ENCODE data around the gene EPHB2.
A peak's percentile ranks its signal among the peaks of the same experiment; 100 is the strongest.
"Not testable (repeated sequence)": the region's sequence is repeated elsewhere in the genome, so short reads cannot be mapped to it uniquely, and the experiment has no call there.

EPHB2 gene

GRCh38 chr1:22710701-22711049 is at the start of gene EPHB2:
TSS of gene EPHB2 (plus strand) at chr1:22710839. CDS start at chr1:22710983, 144 bp downstream.
- DNase-seq = peak; percentile 52

GRCh38 chr1:22661880-22662279 is 48.8 kb upstream of the EPHB2 start:
- no peak for DNase-seq

- peak; percentile 22 for DNase-seq
These were observed 48.3 kb upstream of the EPHB2 start for GRCh38 chr1:22662318-22662717.

GRCh38 chr1:22662986-22663408 is 47.6 kb upstream of the EPHB2 start:
- DNase-seq = no peak

- no peak for DNase-seq
These were observed 44.9 kb upstream of the EPHB2 start for GRCh38 chr1:22665752-22666151.

- no peak for DNase-seq
These were observed 44.2 kb upstream of the EPHB2 start for GRCh38 chr1:22666412-22666811.

GRCh38 chr1:22668840-22669239 is 41.8 kb upstream of the EPHB2 start:
- DNase-seq = not testable (repeated sequence)

GRCh38 chr1:22670352-22670975 is 40.2 kb upstream of the EPHB2 start:
- DNase-seq = peak; percentile 91

GRCh38 chr1:22671999-22672398 is 38.6 kb upstream of the EPHB2 start:
- DNase-seq = no peak

GRCh38 chr1:22673486-22674409 is 36.9 kb upstream of the EPHB2 start:
- DNase-seq = peak; percentile 57

GRCh38 chr1:22674410-22674749 is 36.3 kb upstream of the EPHB2 start:
- DNase-seq = no peak

GRCh38 chr1:22676151-22676550 is 34.5 kb upstream of the EPHB2 start:
- DNase-seq = not testable (repeated sequence)

- no peak for DNase-seq
These were observed 33.6 kb upstream of the EPHB2 start for GRCh38 chr1:22676916-22677583.

GRCh38 chr1:22677931-22678896 is 32.4 kb upstream of the EPHB2 start:
- no peak for DNase-seq

GRCh38 chr1:22680726-22681125 is 29.9 kb upstream of the EPHB2 start:
- no peak for DNase-seq

GRCh38 chr1:22681556-22682276 is 28.9 kb upstream of the EPHB2 start:
- DNase-seq = no peak

- no peak for DNase-seq
These were observed 27.1 kb upstream of the EPHB2 start for GRCh38 chr1:22683547-22683946.

GRCh38 chr1:22685591-22686059 is 25.0 kb upstream of the EPHB2 start:
- no peak for DNase-seq

- no peak for DNase-seq
These were observed 23.4 kb upstream of the EPHB2 start for GRCh38 chr1:22687191-22687590.

GRCh38 chr1:22688466-22688865 is 22.2 kb upstream of the EPHB2 start:
- DNase-seq = no peak

GRCh38 chr1:22689505-22689904 is 21.1 kb upstream of the EPHB2 start:
- DNase-seq = no peak

All from NCI-H2171 treated with DMSO at 0.1 percent for 48 hours (cell line).